GM12891 (cell line): Measurements from ENCODE around the gene NUCB2.

Experiments
- POLR2AphosphoS5 ChIP-seq: IDR thresholded peaks from 2 replicates; pipeline ENCODE4 v1.6.1; 2011; ENCODE audit warnings: low read depth, low read length, control low read depth
- POU2F2 ChIP-seq: IDR thresholded peaks from 2 replicates; pipeline ENCODE4 v1.6.1; 2011; ENCODE audit warnings: low read depth, mild to moderate bottlenecking, control low read depth, low read length, moderate library complexity
- TAF1 ChIP-seq: IDR thresholded peaks from 2 replicates; pipeline ENCODE4 v1.6.1; 2011; ENCODE audit warnings: low read depth, low read length, control low read depth

GRCh38 chr11:17257196-17257595 lies 19.3 kb upstream of the NUCB2 start:
- TF ChIP-seq TAF1 = no peak
- no peak for TF ChIP-seq POU2F2
- no peak for TF ChIP-seq POLR2AphosphoS5
